ENCODE results near the gene TMEM258.

DNA sequence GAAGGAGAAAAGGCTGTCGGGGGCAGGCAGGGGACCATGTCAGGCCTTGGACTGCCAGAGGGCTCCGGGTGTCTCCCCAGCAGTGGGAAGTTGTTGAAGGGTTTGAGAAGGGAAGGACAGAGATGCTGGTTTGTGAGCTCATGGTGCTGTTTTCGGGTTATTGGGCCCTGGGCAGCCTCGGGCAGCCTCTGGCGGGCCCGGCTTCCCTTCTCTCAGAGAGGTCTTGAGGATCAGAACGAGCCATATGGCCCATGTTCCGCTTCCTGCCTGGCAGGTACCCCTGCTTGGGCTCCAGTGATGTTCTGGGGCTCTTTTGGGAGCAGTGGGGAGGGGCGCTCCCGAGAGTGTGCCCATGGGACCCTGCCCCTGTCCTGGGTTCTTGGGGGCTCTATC, 30.2 kb downstream of the TMEM258 start:
- TF ChIP-seq, protein P1, sequence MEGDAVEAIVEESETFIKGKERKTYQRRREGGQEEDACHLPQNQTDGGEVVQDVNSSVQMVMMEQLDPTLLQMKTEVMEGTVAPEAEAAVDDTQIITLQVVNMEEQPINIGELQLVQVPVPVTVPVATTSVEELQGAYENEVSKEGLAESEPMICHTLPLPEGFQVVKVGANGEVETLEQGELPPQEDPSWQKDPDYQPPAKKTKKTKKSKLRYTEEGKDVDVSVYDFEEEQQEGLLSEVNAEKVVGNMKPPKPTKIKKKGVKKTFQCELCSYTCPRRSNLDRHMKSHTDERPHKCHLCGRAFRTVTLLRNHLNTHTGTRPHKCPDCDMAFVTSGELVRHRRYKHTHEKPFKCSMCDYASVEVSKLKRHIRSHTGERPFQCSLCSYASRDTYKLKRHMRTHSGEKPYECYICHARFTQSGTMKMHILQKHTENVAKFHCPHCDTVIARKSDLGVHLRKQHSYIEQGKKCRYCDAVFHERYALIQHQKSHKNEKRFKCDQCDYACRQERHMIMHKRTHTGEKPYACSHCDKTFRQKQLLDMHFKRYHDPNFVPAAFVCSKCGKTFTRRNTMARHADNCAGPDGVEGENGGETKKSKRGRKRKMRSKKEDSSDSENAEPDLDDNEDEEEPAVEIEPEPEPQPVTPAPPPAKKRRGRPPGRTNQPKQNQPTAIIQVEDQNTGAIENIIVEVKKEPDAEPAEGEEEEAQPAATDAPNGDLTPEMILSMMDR (IDR thresholded peaks at IDR 0.05) = no peak
- no peak for TF ChIP-seq ZFX (IDR thresholded peaks at IDR 0.05; ENCODE audit: borderline replicate concordance)
